ENCODE data around the gene MARK3.

Gene MARK3

DNA sequence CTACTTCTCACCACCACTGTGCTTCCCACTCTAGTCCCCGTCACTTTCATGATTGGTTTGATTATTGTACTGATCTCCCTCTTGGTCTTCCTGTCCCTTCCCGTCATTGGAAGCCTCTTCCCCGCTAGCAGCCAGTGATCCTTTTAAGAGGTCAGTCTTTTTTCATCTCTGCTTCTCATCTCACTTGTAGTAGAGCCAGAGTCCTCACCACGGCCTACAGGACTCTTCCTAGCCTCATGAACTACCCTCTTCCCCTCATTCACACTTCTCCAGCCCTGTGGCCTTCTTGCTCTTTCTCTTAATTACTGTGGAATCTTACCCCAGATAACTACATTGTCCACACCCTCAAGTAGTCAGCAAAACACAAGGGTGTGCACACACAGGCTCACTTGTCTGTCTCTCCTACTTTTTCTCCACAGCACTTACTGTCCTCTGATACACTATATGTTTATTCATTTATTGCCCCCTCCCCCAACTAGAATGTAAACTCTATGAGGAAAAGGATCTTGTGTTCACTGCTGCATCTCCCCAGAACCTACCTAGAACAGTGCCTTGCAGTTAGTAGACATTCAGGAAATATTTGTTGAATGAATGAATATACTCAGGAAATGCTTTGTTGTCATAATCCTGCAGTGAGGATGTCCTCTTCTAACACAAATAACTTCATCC is 71.1 kb downstream of the MARK3 start:
- Histone ChIP-seq H3K36me3 (ENCODE audit: insufficient read depth) (no peaks in the 10 kb centered on the region), H2AFZ (ENCODE audit: low read depth) (no peak overlapping the region), H3K4me2 (no peak overlapping the region), H4K20me1 (ENCODE audit: insufficient read depth) (no peaks in the 10 kb centered on the region), H3K79me2 (ENCODE audit: insufficient read depth, low read depth) (no peaks in the 10 kb centered on the region; the same call in 1 of the 2 replicates), H3K27ac (no peak overlapping the region), H3K27me3 (ENCODE audit: insufficient read depth, low read depth) (no peaks in the 10 kb centered on the region), H3K4me3 (IDR thresholded peaks at IDR 0.05; ENCODE audit: insufficient read depth, low read depth, low read length) (no peak overlapping the region), H3K9ac (no peak overlapping the region), H3K4me1 (ENCODE audit: low read depth, poor library complexity, severe bottlenecking) (no peaks in the 10 kb centered on the region)
- TF ChIP-seq, protein P1, sequence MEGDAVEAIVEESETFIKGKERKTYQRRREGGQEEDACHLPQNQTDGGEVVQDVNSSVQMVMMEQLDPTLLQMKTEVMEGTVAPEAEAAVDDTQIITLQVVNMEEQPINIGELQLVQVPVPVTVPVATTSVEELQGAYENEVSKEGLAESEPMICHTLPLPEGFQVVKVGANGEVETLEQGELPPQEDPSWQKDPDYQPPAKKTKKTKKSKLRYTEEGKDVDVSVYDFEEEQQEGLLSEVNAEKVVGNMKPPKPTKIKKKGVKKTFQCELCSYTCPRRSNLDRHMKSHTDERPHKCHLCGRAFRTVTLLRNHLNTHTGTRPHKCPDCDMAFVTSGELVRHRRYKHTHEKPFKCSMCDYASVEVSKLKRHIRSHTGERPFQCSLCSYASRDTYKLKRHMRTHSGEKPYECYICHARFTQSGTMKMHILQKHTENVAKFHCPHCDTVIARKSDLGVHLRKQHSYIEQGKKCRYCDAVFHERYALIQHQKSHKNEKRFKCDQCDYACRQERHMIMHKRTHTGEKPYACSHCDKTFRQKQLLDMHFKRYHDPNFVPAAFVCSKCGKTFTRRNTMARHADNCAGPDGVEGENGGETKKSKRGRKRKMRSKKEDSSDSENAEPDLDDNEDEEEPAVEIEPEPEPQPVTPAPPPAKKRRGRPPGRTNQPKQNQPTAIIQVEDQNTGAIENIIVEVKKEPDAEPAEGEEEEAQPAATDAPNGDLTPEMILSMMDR (conservative IDR thresholded peaks at IDR 0.05; ENCODE audit: low read depth, low read length) = no peak

DNA sequence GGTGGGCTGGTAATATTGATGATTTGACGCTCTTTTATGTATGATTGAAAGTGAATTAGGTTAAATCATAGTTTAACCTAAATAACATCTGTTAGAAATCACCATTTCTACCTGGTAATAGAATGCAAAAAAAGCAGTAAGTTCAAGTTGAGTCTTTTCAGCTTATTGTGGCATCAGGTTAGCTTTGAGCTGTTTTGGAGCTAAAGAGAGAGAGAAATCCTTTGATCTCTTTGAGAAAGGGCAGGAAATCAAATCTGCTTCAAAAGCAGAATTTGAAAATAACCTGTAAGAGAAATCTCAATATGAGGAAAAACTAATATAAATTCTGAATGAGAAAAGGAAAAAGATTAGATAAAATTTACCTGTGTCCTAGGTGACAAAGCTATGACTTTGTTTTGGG is 75.2 kb downstream of the MARK3 start:
- H3K79me2 ChIP-seq (ENCODE audit: insufficient read depth, low read depth) = no peaks in the 10 kb centered on the region; the same call in 1 of the 2 replicates
- TF ChIP-seq, protein P1 (conservative IDR thresholded peaks at IDR 0.05; ENCODE audit: low read depth, low read length) = no peak
- no peak overlapping the region for H3K4me2 ChIP-seq
- H2AFZ ChIP-seq (ENCODE audit: low read depth) = no peak overlapping the region
- H3K4me1 ChIP-seq (ENCODE audit: low read depth, poor library complexity, severe bottlenecking) = no peaks in the 10 kb centered on the region
- H3K27ac ChIP-seq = no peak overlapping the region
- no peak overlapping the region for H3K4me3 ChIP-seq (IDR thresholded peaks at IDR 0.05; ENCODE audit: insufficient read depth, low read depth, low read length)
- no peaks in the 10 kb centered on the region for H4K20me1 ChIP-seq (ENCODE audit: insufficient read depth)
- H3K9ac ChIP-seq = no peak overlapping the region
- H3K27me3 ChIP-seq (ENCODE audit: insufficient read depth, low read depth) = no peaks in the 10 kb centered on the region
- no peaks in the 10 kb centered on the region for H3K36me3 ChIP-seq (ENCODE audit: insufficient read depth)

DNA sequence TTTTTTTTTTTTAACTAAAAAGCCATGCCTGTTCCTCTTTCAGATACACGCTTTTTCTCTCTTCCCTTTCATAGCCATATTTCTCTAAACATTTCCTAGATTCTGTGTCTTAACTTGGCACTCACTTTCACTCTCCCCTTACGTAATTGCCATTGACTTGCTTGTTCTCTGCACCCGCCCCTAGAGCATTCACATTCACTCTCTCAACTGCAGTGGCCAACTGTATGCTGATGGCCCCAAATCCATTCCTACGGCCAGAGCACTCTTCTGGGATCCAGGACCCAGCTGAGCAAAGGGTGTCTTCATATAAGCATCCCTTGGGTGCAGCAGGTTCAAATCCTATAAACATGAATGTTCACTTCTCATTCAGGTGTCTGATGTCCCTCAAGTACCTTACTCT is 77.9 kb downstream of the MARK3 start:
- Histone ChIP-seq H4K20me1 (ENCODE audit: insufficient read depth) (no peaks in the 10 kb centered on the region), H3K4me3 (IDR thresholded peaks at IDR 0.05; ENCODE audit: insufficient read depth, low read depth, low read length) (no peak overlapping the region), H3K36me3 (ENCODE audit: insufficient read depth) (no peaks in the 10 kb centered on the region), H2AFZ (ENCODE audit: low read depth) (no peak overlapping the region), H3K4me2 (no peak overlapping the region), H3K27me3 (ENCODE audit: insufficient read depth, low read depth) (no peaks in the 10 kb centered on the region), H3K4me1 (ENCODE audit: low read depth, poor library complexity, severe bottlenecking) (no peaks in the 10 kb centered on the region), H3K79me2 (ENCODE audit: insufficient read depth, low read depth) (no peaks in the 10 kb centered on the region; the same call in 1 of the 2 replicates), H3K9ac (no peak overlapping the region), H3K27ac (no peak overlapping the region)
- TF ChIP-seq, protein P1 (conservative IDR thresholded peaks at IDR 0.05; ENCODE audit: low read depth, low read length) = no peak

DNA sequence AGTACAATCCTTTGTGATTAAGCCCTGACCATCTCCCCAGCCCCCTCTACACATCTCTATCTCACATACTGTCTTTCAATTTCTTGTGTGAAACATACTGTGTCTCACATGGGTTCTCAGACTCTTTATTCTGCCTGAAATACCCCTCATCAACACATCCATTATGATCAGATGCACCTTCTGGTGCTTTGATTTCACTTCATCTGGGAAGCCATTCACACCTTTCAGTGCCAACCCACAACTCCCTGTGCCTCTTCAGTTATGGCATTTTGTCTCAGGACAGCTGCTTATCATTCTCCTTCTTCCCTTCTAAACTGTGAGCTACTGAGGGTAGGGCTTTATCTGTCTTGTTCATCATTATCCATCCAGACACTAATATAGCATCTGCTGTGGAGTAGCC is 78.6 kb downstream of the MARK3 start:
- Histone ChIP-seq H3K4me2 (no peak overlapping the region), H3K36me3 (ENCODE audit: insufficient read depth) (no peaks in the 10 kb centered on the region), H3K79me2 (ENCODE audit: insufficient read depth, low read depth) (no peaks in the 10 kb centered on the region; the same call in 1 of the 2 replicates)

More for the DNA sequence above, 78.6 kb downstream of the MARK3 start:
- Histone ChIP-seq H3K4me3 (IDR thresholded peaks at IDR 0.05; ENCODE audit: insufficient read depth, low read depth, low read length) (no peak overlapping the region), H2AFZ (ENCODE audit: low read depth) (no peak overlapping the region), H4K20me1 (ENCODE audit: insufficient read depth) (no peaks in the 10 kb centered on the region), H3K27ac (no peak overlapping the region), H3K27me3 (ENCODE audit: insufficient read depth, low read depth) (no peaks in the 10 kb centered on the region), H3K4me1 (ENCODE audit: low read depth, poor library complexity, severe bottlenecking) (no peaks in the 10 kb centered on the region), H3K9ac (no peak overlapping the region)
- TF ChIP-seq, protein P1 (conservative IDR thresholded peaks at IDR 0.05; ENCODE audit: low read depth, low read length) = no peak

All from KMS-11 (cell line).